ENCODE results near the gene CTAGE8.
"Not testable (repeated sequence)": the region's sequence is repeated elsewhere in the genome, so short reads cannot be mapped to it uniquely, and the experiment has no call there.

DNA sequence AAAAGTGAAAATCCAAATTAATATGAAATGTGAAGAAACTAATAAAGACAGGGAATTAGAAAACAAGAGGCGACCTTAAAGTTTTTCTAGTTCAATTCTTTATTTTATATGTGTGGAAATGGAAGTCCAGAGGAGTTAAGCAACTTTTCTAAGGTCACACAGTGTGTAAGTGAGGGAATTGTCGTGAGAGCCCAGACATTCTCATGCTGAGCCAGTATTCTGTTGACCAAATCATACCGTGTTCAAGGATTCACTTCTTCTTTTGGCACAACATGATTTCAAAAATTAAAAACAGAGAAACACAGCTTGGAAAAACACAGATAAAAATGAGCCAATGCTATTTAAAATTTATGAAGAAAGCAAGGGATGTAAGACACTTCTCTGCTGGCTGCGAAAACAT is 42.2 kb downstream of the CTAGE8 start:
- not testable (repeated sequence) for TF ChIP-seq POLR2A (IDR thresholded peaks at IDR 0.05)
- TF ChIP-seq, protein P1, sequence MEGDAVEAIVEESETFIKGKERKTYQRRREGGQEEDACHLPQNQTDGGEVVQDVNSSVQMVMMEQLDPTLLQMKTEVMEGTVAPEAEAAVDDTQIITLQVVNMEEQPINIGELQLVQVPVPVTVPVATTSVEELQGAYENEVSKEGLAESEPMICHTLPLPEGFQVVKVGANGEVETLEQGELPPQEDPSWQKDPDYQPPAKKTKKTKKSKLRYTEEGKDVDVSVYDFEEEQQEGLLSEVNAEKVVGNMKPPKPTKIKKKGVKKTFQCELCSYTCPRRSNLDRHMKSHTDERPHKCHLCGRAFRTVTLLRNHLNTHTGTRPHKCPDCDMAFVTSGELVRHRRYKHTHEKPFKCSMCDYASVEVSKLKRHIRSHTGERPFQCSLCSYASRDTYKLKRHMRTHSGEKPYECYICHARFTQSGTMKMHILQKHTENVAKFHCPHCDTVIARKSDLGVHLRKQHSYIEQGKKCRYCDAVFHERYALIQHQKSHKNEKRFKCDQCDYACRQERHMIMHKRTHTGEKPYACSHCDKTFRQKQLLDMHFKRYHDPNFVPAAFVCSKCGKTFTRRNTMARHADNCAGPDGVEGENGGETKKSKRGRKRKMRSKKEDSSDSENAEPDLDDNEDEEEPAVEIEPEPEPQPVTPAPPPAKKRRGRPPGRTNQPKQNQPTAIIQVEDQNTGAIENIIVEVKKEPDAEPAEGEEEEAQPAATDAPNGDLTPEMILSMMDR (IDR thresholded peaks at IDR 0.05) = not testable (repeated sequence)
